Right lobe of liver (tissue), 6 donors: ENCODE data around the gene PIRT. TPM values are rescaled to one million over a fixed set of nuclear protein-coding genes. Genes with fewer than 3 reads are reported as not detected.
A peak's percentile ranks its signal among the peaks of the same experiment; 100 is the strongest.

Experiments used
- ATAC-seq, 4 donors: fragments of 200-7000 bp; cut with Tn5 transposase; one replicate each; pipeline ENCODE4 v1.9.1; 2020; ENCODE audit warnings: mild to moderate bottlenecking in 4 of 4, moderate library complexity in 4 of 4
- DNase-seq, 3 donors: peaks; one replicate each; pipeline ENCODE4 v3.0.0-alpha.2; 2020
- H3K27ac ChIP-seq, 3 donors: fragments of 200-600 bp; one replicate each; pipeline ENCODE4 v1.8.0; 2022
- H3K27me3 ChIP-seq, 2 donors: fragments of 200-600 bp; one replicate each; pipeline ENCODE4 v1.8.0; 2022
- H3K36me3 ChIP-seq, 4 donors: fragments of 200-600 bp; sonication (generic) in 1 of 4; one replicate each; pipeline versions ENCODE4 v1.5.1 to v1.8.0; 2017 to 2022; ENCODE audit warnings: control low read depth in 1 of 4
- H3K4me1 ChIP-seq, 4 donors: fragments of 200-600 bp; sonication (generic) in 1 of 4; one replicate each; pipeline versions ENCODE4 v1.5.1 to v1.8.0; 2017 to 2022; ENCODE audit warnings: control low read depth in 1 of 4
- H3K4me3 ChIP-seq, 3 donors: fragments of 200-600 bp; one replicate each; pipeline ENCODE4 v1.8.0; 2022
- H3K9me3 ChIP-seq, 4 donors: fragments of 200-600 bp; sonication (generic) in 1 of 4; one replicate each; pipeline versions ENCODE4 v1.5.1 to v1.8.0; 2017 to 2022; ENCODE audit warnings: control low read depth in 1 of 4
- CTCF ChIP-seq, 4 donors: fragments of 200-600 bp in 3 of 4; fragments of 450-650 bp in 1 of 4; IDR thresholded peaks; one replicate each; pipeline versions ENCODE4 v1.5.1 to v1.8.0; 2016 to 2022; ENCODE audit warnings: antibody characterized with exemption in 4 of 4, mild to moderate bottlenecking in 2 of 4
- POLR2A ChIP-seq: fragments of 450-650 bp; IDR thresholded peaks from one replicate; pipeline ENCODE4 v1.6.1; 2017; ENCODE audit warnings: antibody characterized with exemption, mild to moderate bottlenecking
- WGBS: methylation state at CpG from one replicate; pipeline ENCODE4 v1.1.6; 2018; ENCODE audit warnings: low coverage, low lambda C conversion rate; ENCODE audit not compliant: insufficient coverage; ENCODE audit errors: missing lambda C conversion rate; 5-methylcytosine and 5-hydroxymethylcytosine counted together
- intact Hi-C, 2 donors: fragments of 100-400 bp; cut with DNase I; formaldehyde crosslinking; loops; one replicate each; pipeline versions ENCODE4 v1.11.2 to v1.14.1; 2022
- total RNA-seq, 6 experiments: library from RNA; depleted of rRNA in 2 of 6; stranded (reverse); fragments of >200 nt in 2 of 6; fragmentation: NEBNext Ultra II Directional in 3 of 6; extraction: Animal tissue kit (Norgen Biotek cat#: 25700) in 3 of 6; gene quantifications; one replicate each; pipeline versions ENCODE4 v1.1.0 to v1.2.4, GENCODE V29; 2016 to 2023
- donor health status: DM: no; HTN: yes; CAD: no.
- donor health status: DM: no; HTN: no; CAD: no.
- donor health status: DM: no; HTN: no; CAD: no.
- donor health status: DM: no; HTN: yes; CAD: no.
- donor health status: DM: no; HTN: yes; CAD: no.

Gene PIRT
- total RNA-seq, 6 experiments from 2014 or later, result not detected

- Histone ChIP-seq H3K36me3 (no peaks in the 10 kb centered on the region), H3K4me3 (no peak overlapping the region), H3K27me3 (no peaks in the 10 kb centered on the region), H3K4me1 (peaks cover 0 to 14% (median 0%) of the 10 kb centered on the region in 4 donors), H3K27ac (no peak overlapping the region), H3K9me3 (no peaks in the 10 kb centered on the region)
- DNase-seq (no peak), ATAC-seq (no peak)
- intact Hi-C loops, result no loop called here
- TF ChIP-seq CTCF (IDR thresholded peaks at IDR 0.05), result no peak
- no peak for TF ChIP-seq POLR2A
- WGBS, result 83% methylated on average over 8 of the region's 9 CpGs
Observed at GRCh38 chr17:10790491-10791401, 47.1 kb downstream of the PIRT start.

GRCh38 chr17:10789694-10790271, 48.1 kb downstream of the PIRT start:
- DNase-seq, result peak in 1 of 3 donors; percentile 27
- no peaks in the 10 kb centered on the region for H3K36me3 ChIP-seq
- no peak overlapping the region for H3K27ac ChIP-seq
- no peak for TF ChIP-seq POLR2A
- no peak for TF ChIP-seq CTCF (IDR thresholded peaks at IDR 0.05)
- no peaks in the 10 kb centered on the region for H3K27me3 ChIP-seq
- intact Hi-C loops, result no loop called here
- H3K4me1 ChIP-seq, result peaks cover 0 to 14% (median 0%) of the 10 kb centered on the region in 4 donors
- no peaks in the 10 kb centered on the region for H3K9me3 ChIP-seq
- ATAC-seq, result peak; percentile 85 to 97 (median 94)
- no peak overlapping the region for H3K4me3 ChIP-seq
- WGBS, result 52% methylated on average over 4 of the region's 4 CpGs

GRCh38 chr17:10787306-10788045, 50.4 kb downstream of the PIRT start:
- 86% methylated on average over 5 of the region's 5 CpGs for WGBS
- no peak overlapping the region for H3K4me3 ChIP-seq
- DNase-seq (no peak), ATAC-seq (no peak)
- TF ChIP-seq POLR2A, result no peak
- no peak for TF ChIP-seq CTCF (IDR thresholded peaks at IDR 0.05)
- intact Hi-C loops, result no loop called here
- H3K27me3 ChIP-seq, result no peaks in the 10 kb centered on the region
- no peak overlapping the region for H3K27ac ChIP-seq
- H3K9me3 ChIP-seq, result no peaks in the 10 kb centered on the region
- H3K36me3 ChIP-seq, result no peaks in the 10 kb centered on the region
- peaks cover 0 to 14% (median 0%) of the 10 kb centered on the region in 4 donors for H3K4me1 ChIP-seq

GRCh38 chr17:10785295-10785694, 52.6 kb downstream of the PIRT start:
- Histone ChIP-seq H3K27ac (no peak overlapping the region), H3K27me3 (no peaks in the 10 kb centered on the region), H3K4me1 (peaks cover 0 to 11% (median 0%) of the 10 kb centered on the region in 4 donors), H3K4me3 (no peak overlapping the region), H3K36me3 (no peaks in the 10 kb centered on the region), H3K9me3 (no peaks in the 10 kb centered on the region)
- ATAC-seq (no peak), DNase-seq (no peak)
- no peak for TF ChIP-seq POLR2A
- no peak for TF ChIP-seq CTCF (IDR thresholded peaks at IDR 0.05)
- intact Hi-C loops, result no loop called here
- WGBS, result 93% methylated on average over 2 of the region's 2 CpGs
